ENCODE measurements around the gene MND1.

GRCh38 chr4:153365003-153365402 lies 20.5 kb downstream of the MND1 start:
- TF ChIP-seq, protein P1, sequence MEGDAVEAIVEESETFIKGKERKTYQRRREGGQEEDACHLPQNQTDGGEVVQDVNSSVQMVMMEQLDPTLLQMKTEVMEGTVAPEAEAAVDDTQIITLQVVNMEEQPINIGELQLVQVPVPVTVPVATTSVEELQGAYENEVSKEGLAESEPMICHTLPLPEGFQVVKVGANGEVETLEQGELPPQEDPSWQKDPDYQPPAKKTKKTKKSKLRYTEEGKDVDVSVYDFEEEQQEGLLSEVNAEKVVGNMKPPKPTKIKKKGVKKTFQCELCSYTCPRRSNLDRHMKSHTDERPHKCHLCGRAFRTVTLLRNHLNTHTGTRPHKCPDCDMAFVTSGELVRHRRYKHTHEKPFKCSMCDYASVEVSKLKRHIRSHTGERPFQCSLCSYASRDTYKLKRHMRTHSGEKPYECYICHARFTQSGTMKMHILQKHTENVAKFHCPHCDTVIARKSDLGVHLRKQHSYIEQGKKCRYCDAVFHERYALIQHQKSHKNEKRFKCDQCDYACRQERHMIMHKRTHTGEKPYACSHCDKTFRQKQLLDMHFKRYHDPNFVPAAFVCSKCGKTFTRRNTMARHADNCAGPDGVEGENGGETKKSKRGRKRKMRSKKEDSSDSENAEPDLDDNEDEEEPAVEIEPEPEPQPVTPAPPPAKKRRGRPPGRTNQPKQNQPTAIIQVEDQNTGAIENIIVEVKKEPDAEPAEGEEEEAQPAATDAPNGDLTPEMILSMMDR (IDR thresholded peaks at IDR 0.05), result no peak
- TF ChIP-seq POLR2AphosphoS5 (IDR thresholded peaks at IDR 0.05) (no peak), POLR2A (IDR thresholded peaks at IDR 0.05) (no peak), EP300 (IDR thresholded peaks at IDR 0.05) (no peak)
